NCI-H446 (cell line): Measurements from ENCODE around the gene TMEM100.

Source experiments
- DNase-seq, 2 experiments: peaks; one replicate each; lab custom pipeline; 2025; lab: John Stamatoyannopoulos, UW

Gene TMEM100

DNA sequence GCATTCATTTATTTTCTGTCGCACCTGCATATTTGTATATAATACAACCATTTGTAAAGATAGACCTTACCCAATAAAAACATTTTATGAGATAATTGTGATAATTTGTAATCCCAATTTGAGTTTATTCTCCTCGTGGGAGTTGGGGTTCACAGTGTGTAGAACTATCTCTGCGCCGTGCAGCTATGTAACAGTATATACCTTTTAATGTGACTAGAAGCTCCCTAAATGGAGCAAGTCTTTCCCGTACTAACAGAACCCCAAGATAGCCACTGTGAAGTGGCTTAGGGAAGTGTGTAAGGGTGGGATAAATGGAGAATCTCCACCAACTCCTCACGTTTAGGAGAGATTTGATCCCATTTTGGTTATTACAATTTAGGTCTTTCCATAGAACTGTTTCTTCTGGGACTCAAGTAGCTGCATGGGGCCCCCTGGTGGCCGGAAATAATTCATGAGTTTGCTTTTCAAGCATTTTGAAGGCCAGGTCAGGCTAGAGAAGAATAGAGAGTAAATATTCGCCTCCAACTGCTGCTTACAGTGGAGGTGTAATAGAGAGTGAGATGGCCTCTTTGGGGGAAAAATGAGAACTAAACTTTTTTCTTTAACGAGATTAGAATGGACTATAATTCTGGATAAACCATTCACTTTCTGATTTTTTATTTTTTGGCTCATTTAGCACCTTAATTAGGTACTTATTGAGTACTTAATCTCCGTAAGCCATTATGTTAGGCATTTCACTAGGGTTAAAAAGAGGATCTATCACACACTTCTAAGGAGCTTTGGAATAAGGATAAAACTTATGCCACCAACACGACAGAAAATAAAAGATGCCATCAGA, 4.5 kb downstream of the TMEM100 start:
- peak; percentile 40 to 59 for DNase-seq

DNA sequence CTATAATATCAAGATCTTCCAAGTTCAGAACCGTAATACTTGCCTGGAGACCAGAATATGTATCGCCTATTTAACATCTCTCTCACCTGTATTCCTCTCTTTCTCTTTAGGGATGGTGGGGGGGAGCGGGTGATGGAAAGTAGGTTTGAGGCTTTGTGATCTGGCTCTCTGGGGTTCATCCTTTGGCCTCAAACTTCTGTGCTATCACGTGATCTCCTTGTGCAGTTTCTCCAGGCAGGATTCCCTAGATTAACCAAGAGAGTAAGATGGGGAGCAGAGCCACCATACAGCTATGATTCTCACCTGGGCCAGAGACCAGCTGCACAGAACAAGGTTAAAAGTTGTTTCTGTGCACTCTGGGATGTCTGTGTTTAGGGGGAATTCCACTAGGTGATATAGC, 5.2 kb downstream of the TMEM100 start:
- no peak for DNase-seq

GRCh38 chr17:55710829-55711496, 11.7 kb downstream of the TMEM100 start:
- peak in 1 of 2 experiments; percentile 6 for DNase-seq

- DNase-seq: no peak
Measured at GRCh38 chr17:55710410-55710809, 12.3 kb downstream of the TMEM100 start.

- no peak for DNase-seq
Measured at GRCh38 chr17:55709984-55710383, 12.7 kb downstream of the TMEM100 start.

DNA sequence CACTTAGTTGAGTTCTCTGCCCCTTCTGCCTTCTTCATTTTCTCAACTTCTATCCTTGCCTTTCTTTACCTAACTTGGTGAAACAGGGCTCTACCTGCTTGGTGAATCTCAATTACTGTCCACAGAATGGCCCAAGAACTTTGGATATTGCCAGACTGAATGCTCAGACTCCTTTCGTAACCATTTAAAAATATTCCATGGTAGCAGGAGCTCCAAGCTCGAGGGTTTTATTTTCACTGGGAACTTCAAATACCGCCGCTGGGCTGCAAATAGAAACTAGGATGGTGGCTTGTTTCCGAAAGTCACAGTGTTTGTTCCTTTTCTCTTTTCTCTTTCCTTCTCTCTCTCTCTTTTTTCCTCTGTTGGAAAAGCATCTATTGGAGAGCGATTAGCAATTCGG, 13.2 kb downstream of the TMEM100 start:
- no peak for DNase-seq

DNA sequence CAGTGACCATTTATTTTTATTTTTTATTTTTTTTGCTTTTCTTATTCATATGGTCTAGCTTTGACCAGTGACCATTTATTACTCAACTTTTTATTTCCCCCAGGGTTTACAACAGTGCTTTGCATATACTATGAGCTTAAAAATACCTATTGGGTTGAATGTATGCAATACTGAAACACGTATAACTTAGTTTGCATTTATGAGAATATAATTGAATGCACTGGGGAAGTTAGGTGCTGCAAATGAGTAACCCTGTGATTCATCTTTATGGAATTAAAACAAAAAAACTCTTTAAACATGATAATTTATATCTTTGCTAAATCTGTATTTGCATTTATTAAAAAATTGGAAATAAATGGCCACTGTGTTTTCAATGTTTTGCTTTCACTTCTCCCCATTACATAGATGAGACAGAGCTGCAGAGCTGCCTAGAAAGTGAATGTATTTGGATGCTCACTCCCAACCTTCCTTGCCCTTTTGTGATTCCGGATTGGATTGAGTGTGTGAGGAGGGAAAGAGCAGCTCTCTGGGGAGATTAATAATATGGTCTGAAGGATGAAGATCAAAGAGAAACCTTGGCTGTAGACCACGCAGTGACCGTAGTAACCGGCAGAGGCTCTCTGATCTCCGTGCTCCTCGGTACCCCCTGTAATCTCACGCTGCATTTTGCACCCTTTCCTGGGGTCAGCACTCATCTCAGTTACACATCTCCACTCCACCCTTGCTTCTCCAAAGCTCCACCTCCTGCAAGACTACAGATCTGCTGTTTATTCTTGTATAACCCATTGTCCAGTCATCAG, 14.3 kb downstream of the TMEM100 start:
- DNase-seq: no peak

- no peak for DNase-seq
Measured at GRCh38 chr17:55706808-55707773, 15.6 kb downstream of the TMEM100 start.

GRCh38 chr17:55705847-55706246, 16.8 kb downstream of the TMEM100 start:
- DNase-seq: no peak

DNA sequence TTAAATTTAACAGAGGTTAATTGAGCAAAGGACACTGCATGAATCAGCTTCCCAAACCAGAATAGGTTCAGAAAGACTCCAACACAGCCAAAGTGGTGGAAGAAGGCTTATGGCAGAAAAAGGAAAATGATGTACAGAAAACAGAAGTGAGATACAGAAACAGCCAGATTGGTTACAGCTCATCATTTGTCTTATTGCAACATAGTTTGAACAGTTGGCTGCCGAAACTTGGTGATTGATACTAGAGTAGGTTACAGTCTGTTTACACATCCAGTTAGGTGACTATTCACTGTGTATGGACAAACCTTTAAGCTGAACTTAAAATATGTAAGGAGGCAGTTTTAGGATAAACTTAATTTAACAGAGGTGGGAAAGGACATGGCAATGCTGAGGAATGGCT, 18.3 kb downstream of the TMEM100 start:
- no peak for DNase-seq

DNA sequence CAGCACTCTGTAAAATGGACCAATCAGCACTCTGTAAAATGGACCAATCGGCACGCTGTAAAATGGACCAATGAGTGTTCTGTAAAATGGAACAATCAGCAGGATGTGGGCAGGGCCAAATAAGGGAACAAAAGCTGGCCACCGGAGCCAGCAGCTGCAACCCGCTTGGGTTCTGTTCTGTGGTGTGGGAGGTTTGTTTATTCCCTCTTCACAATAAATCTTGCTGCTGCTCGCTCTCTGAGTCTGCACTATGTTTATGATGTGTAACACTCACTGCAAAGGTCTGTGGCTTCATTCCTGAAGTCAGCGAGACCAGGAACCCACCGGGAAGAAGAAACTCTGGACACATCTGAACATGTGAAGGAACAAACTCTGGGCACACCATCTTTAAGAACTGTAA, 20.5 kb downstream of the TMEM100 start:
- no peak for DNase-seq

GRCh38 chr17:55699181-55699860, 23.3 kb downstream of the TMEM100 start:
- DNase-seq: no peak

DNA sequence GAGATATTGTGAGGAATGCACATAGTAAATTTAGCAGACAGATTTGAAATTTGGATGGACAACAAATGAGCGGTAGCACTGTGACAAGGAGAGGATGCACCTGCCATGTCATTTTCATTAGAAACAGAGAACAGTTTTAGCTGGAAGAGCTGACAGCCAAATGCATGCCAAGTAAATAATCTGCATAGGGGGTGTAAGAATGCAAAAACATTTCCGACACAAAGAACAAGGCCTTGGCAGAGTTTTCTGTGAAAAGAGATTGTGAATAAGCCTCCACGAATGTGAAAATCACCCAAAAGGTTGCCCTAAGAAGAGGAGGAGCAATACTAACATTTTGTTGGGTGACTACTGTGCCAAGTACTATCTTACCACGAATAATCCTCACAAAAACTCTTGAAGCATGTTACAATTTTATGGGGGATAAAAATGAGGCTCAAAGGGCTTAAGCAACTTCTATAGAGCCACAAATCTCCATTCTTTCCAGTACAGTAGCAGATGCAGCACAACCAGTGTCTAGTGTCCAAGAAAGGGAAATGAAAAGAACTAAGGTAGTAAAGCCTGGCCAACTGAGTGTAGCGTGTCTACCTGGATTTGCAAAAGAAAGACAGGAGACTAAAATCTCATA, 28.3 kb downstream of the TMEM100 start:
- no peak for DNase-seq

GRCh38 chr17:55693254-55694216, 29.1 kb downstream of the TMEM100 start:
- DNase-seq: no peak

- DNase-seq: no peak
Measured at GRCh38 chr17:55692276-55692675, 30.4 kb downstream of the TMEM100 start.

- no peak for DNase-seq
Measured at GRCh38 chr17:55691666-55692065, 31.0 kb downstream of the TMEM100 start.

GRCh38 chr17:55690105-55690508, 32.6 kb downstream of the TMEM100 start:
- DNase-seq: no peak

GRCh38 chr17:55689672-55690071, 33.0 kb downstream of the TMEM100 start:
- no peak for DNase-seq

DNA sequence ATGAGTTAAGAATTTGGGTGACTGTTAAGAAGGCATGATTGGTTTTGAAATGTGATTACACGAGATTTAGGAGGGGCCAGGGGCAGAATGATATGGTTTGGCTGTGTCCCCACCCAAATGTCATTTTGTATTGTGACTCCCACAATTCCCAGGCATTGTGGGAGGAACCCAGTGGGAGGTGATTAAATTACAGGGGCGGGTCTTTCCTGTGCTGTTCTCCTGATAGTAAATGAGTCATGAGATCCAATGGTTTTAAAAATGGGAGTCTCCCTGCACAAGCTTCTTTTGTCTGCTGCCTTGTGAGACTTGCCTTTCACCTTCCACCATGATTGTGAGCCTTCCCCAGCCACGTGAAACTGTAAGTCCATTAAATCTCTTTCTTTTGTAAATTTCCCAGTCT, 34.6 kb downstream of the TMEM100 start:
- no peak for DNase-seq
